Omental fat pad (tissue), 4 donors: ENCODE results near the gene RTL10. TPM values are rescaled to one million over a fixed set of nuclear protein-coding genes. Genes with fewer than 3 reads are reported as not detected.

Experiments
- ATAC-seq: fragments of 150-250 bp; one replicate; pipeline ENCODE4 v1.9.1; 2016; ENCODE audit warnings: mild to moderate bottlenecking, moderate library complexity; ENCODE audit not compliant: low FRiP score
- DNase-seq: peaks from one replicate; pipeline ENCODE4 v3.0.0-alpha.2; 2019; ENCODE audit warnings: low spot score
- CTCF ChIP-seq, 3 donors: fragments of 450-650 bp; IDR thresholded peaks; one replicate each; pipeline ENCODE4 v1.5.1; 2016 to 2017; ENCODE audit warnings: antibody characterized with exemption in 3 of 3, mild to moderate bottlenecking in 3 of 3, moderate library complexity in 2 of 3
- total RNA-seq, 4 donors: library from RNA; depleted of rRNA; stranded (reverse); fragments of >200 nt; gene quantifications; one replicate each; pipeline ENCODE4 v1.1.0, GENCODE V29; 2016

RTL10 gene
- total RNA-seq, 4 donors from 2014 or later: 7.6 to 12.6 (median 10.4) TPM

GRCh38 chr22:19851291-19852176 is 3.1 kb downstream of the RTL10 start:
- no peak for DNase-seq
- no peak for ATAC-seq
- TF ChIP-seq CTCF (IDR thresholded peaks at IDR 0.05): no peak

- no peak for TF ChIP-seq CTCF (IDR thresholded peaks at IDR 0.05)
- ATAC-seq: no peak
These were observed 3.9 kb downstream of the RTL10 start for GRCh38 chr22:19850763-19851109.

DNA sequence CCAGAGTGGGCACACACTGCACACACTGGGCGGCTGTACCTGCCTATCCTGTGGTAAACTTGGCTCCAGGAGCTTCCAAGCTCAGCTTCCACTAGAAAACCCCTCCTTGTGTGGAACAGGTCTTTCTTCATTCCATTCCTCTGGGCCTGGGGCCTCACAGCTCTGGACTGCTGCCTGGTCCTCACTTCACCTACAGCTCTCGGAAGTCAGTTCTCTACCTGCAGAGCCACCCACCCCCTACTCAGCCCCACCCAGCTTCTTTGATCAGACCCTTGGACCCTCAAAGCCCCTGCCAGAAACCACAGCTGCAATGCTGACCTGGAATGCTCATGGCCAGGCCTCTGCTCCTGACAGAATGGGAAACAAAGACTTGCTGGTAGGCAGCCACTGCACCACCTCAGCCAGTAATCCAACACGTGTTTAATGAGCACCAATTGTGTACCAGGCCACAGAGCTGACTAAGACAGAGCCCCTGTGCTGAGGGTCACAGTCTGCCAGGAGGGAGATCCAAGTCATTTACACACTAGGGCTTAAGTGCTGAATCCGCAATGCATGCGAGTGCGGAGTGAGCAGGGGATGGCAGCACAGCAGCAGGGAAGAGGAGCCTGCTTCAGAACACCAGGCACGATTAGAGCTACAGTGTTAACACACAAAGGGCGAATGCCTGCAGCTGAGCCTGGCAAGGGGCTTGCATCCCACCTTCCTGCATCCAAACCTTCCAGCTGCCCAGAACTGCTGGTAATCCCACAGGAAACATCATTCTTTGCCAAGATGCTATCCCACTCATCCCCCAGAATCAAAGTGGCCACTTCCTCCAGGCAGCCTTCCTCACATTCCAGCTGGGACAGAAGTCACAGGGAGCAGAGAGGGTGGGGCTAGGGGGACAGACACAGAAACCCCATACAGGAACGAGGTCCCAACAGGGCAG is 4.6 kb downstream of the RTL10 start:
- TF ChIP-seq CTCF (IDR thresholded peaks at IDR 0.05): no peak
- ATAC-seq: no peak
- DNase-seq: no peak

More at GRCh38 chr22:19850763-19851109, 3.9 kb downstream of the RTL10 start:
- DNase-seq: no peak

- DNase-seq (no peak), ATAC-seq (no peak)
- no peak for TF ChIP-seq CTCF (IDR thresholded peaks at IDR 0.05)
These were observed 6.1 kb downstream of the RTL10 start for GRCh38 chr22:19848298-19849224.

- DNase-seq: no peak
- TF ChIP-seq CTCF (IDR thresholded peaks at IDR 0.05): no peak
- no peak for ATAC-seq
These were observed 7.4 kb downstream of the RTL10 start for GRCh38 chr22:19847345-19847632.

DNA sequence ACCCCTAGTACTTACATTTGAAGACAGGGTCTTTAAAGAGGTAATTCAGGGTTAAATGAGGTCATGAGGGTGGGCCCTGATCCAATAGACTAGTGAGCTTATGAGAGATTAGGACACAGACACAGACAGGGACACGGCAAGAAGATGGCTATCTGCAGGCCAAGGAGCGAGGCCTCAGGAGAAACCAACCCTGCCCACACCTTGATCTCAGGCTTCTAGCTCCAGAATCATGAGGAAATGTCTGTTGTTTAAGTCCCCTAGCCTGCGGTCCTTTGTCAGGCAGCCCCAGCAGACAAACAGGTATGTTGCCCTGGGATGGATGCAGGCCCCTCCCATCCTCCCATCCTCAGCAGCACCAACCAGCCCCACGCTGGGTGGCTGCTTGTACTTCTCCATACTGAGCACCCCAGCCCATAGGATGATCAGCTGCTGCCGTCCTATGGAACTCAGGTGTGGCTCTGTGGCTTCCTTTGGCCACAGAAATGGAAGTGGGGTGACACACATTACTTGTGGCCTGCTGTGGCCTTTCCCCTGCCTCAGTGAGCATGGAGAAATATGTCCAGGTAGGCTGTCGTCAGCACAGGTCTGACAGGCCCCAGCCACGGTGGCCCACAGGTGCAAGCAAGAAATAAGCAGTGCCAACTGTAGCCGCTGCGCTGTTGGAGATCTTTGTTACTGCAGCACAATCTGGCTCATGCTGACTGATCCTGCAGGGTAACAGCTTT is 7.9 kb downstream of the RTL10 start:
- no peak for TF ChIP-seq CTCF (IDR thresholded peaks at IDR 0.05)
- no peak for DNase-seq
- no peak for ATAC-seq
